Urinary bladder (tissue), 4 donors: ENCODE measurements around the gene PFDN4. TPM values are rescaled to one million over a fixed set of nuclear protein-coding genes. Genes with fewer than 3 reads are reported as not detected.
"Not testable (repeated sequence)": the region's sequence is repeated elsewhere in the genome, so short reads cannot be mapped to it uniquely, and the experiment has no call there.

Experiments used
- DNase-seq: peaks from one replicate; pipeline ENCODE4 v3.0.0-alpha.2; 2015; ENCODE audit errors: extremely low spot score
- H3K27ac ChIP-seq: one replicate; pipeline ENCODE4 v1.5.1; 2013; ENCODE audit warnings: low read depth, mild to moderate bottlenecking, moderate library complexity
- H3K36me3 ChIP-seq: one replicate; pipeline ENCODE4 v1.6.1; 2013; ENCODE audit warnings: mild to moderate bottlenecking, moderate library complexity; ENCODE audit not compliant: insufficient read depth
- H3K4me1 ChIP-seq: one replicate; pipeline ENCODE4 v1.6.1; 2013; ENCODE audit warnings: mild to moderate bottlenecking, moderate library complexity; ENCODE audit not compliant: insufficient read depth
- H3K4me3 ChIP-seq: one replicate; pipeline ENCODE4 v1.5.1; 2013; ENCODE audit warnings: low read depth, low read length
- WGBS: extraction: QIAGEN DNeasy Blood & Tissue Kit; methylation state at CpG from one replicate; pipeline ENCODE4 v1.1.7; 2013; 5-methylcytosine and 5-hydroxymethylcytosine counted together
- polyA plus RNA-seq: library from polyadenylated mRNA; stranded (reverse); fragments of 200-250 nt; gene quantifications from one replicate; pipeline ENCODE4 v1.2.3, GENCODE V29; 2013
- total RNA-seq: library from RNA; depleted of rRNA; stranded (reverse); fragments of >200 nt; gene quantifications from one replicate; pipeline ENCODE4 v1.2.3, GENCODE V29; 2014
- donor health status: healthy with polysubstance abuse.
- donor health status: healthy.

The PFDN4 gene
- total and polyA plus RNA-seq, 2 donors: 61.3 to 102 TPM

DNA sequence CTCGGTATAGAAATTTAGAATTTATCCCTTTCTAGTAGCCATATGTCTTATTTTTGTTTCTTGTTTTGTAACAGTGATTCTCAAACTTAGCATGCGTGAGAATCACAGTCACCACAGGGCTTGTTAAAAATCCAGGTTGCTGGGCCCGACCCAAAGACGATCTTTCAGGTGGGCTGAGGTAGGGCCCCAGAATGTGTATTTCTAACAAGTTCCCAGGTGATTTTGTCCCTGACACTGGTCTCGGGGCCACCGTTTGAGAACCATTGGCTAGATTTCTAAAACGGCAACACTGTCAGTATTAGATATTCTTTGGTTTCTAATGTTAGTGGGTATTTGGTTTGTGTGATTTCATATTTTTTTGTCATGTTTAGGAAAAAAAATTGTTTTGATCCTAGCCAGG, 9.9 kb downstream of the PFDN4 start:
- 90% methylated on average over 7 of the region's 7 CpGs for WGBS
- Histone ChIP-seq H3K27ac (no peak overlapping the region), H3K4me1 (no peaks in the 10 kb centered on the region), H3K4me3 (no peak overlapping the region), H3K36me3 (peaks cover 3% of the 10 kb centered on the region)
- no peak for DNase-seq

DNA sequence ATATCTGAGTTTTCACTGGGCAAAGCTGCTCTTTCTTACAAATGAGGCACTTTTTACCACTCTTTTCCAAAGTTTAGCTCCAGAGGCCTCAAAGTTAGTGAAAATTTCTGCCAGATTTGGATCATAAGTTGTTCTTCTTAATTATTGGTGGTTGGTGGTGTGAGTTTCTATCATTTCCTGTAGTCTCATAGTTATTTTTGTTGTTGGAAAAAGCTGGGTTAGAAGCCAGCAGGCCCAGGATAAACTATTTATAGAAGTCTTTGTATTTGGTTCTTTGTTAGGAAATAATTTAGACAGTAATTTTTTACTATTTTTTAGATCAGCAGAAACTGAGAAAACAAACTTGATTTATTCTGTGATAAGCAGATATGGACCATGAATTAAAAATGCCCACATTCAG, 10.6 kb downstream of the PFDN4 start:
- H3K4me1 ChIP-seq: no peaks in the 10 kb centered on the region
- no peak overlapping the region for H3K27ac ChIP-seq
- no peak for DNase-seq
- H3K4me3 ChIP-seq: no peak overlapping the region
- peaks cover 3% of the 10 kb centered on the region for H3K36me3 ChIP-seq

DNA sequence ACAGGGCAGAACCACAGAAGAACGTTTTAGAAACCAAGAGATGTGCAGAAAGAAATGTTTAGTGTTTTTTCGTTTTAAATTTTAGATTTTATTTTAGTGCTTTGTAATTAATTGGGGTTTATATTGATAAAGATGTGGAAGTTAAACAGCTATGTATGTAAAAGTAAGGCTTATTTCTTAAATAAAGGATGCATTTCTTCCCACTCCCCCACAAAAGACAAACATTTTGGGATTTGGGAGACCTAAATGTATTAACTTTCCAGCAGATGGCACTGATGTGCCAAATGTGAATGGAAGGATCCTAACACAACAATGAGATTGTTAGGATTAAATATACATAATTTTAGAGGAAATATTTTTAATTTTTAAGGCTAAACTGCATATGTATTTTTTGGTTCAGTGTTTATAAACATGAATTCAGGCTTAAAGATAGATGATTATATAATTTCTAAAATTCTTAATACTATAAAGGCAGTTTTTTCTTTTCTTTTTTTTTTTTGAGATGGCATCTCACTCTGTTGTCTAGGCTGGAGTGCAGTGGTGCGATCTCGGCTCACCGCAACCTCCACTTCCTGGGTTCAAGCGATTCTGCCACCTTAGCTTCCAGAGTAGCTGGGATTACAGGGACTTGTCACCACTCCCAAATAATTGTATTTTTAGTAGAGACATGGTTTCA, 12.0 kb downstream of the PFDN4 start:
- DNase-seq: no peak
- WGBS: 81% methylated on average over 6 of the region's 6 CpGs
- peaks cover 2% of the 10 kb centered on the region for H3K36me3 ChIP-seq
- no peak overlapping the region for H3K4me3 ChIP-seq
- H3K27ac ChIP-seq: no peak overlapping the region
- no peaks in the 10 kb centered on the region for H3K4me1 ChIP-seq

DNA sequence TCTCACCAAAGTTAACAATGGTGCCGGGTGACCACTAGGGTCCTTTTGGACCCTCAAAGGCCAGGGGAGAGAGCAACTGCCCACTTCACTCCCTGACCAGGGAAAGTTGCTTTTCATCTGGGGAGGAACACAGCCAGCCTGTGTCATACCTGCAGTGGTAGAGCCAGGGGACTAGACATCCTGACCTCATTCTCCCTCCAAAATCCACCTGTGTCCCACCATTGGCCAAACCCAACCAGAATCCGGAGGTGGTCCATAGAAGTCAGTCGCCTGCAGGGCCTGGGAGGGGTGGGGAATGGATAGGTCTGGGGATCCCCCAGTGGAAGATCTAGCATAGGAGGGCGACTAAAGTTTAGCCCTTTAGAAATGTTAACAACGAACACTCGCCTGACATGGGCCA, 12.8 kb downstream of the PFDN4 start:
- no peak for DNase-seq
- WGBS: 95% methylated on average over 6 of the region's 6 CpGs
- Histone ChIP-seq H3K4me3 (no peak overlapping the region), H3K27ac (no peak overlapping the region), H3K4me1 (no peaks in the 10 kb centered on the region), H3K36me3 (no peaks in the 10 kb centered on the region)

- H3K4me3 ChIP-seq: no peak overlapping the region
- H3K4me1 ChIP-seq: no peaks in the 10 kb centered on the region
- no peaks in the 10 kb centered on the region for H3K36me3 ChIP-seq
- no peak for DNase-seq
- 84% methylated on average over 4 of the region's 4 CpGs for WGBS
- no peak overlapping the region for H3K27ac ChIP-seq
Measured at GRCh38 chr20:54221353-54221752, 13.5 kb downstream of the PFDN4 start.

DNA sequence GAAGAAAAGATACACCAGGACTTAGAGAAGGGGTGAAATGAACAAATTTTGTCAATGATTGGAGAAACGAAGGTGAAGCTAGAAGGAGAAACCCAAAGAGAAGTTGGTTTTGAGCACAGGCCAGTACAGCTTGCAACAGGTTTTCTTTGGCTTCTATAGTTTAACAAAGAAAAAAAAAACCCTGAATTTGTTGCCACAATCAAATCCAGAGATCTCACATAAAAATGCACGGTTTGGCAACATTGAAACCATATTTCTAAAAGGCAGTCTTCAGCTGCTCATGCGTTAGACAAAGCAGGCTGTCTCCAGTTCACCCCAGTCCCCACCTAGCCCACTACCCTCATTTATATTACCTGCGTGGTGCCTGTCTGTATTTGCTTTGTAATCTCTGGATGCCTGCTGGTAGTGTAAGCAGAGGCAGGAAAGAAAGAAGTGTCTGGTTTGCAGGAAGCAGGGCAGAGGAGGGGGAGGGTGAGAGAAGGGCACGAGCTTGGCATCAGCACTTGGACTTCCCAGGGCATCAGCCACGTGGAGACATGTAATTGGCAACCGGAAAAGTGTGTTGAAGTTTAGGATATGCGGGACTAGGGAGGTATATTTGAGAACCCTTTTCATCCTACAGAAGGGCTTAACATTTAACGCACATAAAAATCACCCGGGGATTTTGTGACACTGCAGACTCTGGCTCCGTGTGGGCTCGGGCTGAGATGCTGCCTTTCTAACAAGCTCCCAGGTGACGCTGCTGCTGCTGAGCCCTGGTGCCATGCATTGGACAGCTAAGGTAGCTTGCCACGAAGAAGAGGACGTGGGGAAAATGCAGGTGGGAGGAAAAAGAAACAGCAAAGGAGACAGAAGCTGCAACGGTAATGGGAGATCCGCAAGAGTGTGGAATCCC, 14.4 kb downstream of the PFDN4 start:
- Histone ChIP-seq H3K4me3 (no peak overlapping the region), H3K4me1 (no peaks in the 10 kb centered on the region), H3K27ac (no peak overlapping the region), H3K36me3 (no peaks in the 10 kb centered on the region)
- DNase-seq: no peak
- WGBS: 50% methylated on average over 17 of the region's 17 CpGs

DNA sequence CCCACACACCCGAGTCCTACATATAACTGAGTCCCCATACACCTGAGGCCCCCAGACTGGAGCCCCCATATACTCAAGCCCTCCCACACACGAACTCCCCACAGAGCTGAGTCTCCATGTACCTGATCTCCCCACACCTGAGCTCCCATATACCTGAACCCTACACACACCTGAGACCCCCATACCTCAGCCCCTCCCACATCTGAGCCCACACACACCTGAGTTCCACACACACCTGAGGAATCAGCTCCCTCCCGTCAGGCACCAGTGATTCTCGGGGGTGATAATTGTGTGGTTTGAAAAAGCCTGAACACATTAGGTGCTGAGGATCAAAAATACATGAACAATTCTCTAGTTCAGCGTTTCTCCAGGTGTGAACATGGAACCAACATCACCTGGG, 15.4 kb downstream of the PFDN4 start:
- DNase-seq: no peak
- Histone ChIP-seq H3K36me3 (no peaks in the 10 kb centered on the region), H3K4me3 (no peak overlapping the region), H3K4me1 (no peaks in the 10 kb centered on the region), H3K27ac (no peak overlapping the region)
- 85% methylated on average over 5 of the region's 5 CpGs for WGBS

DNA sequence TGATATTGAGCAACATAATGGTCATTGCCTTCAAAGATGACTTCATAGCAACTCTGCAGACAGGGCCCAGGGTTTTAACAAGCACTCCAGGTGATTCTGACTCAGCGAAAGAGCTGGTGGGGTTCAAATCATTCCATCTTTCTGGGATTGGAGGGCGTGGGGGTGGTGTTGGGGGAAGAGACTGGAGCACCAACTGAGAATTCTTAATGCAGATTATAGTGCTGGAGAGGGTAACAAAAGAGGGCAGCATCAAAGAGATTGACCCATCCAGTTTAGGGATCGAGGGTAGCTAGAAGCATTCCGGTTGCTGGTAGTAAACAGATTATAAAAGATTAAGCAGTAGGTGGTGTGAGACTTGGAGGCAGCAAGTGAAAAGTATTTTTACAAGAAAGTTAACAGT, 15.9 kb downstream of the PFDN4 start:
- H3K36me3 ChIP-seq: no peaks in the 10 kb centered on the region
- WGBS: 58% methylated on average over 4 of the region's 4 CpGs
- DNase-seq: no peak

GRCh38 chr20:54224642-54225041, 16.8 kb downstream of the PFDN4 start:
- not testable (repeated sequence) for H3K4me3 ChIP-seq, DNase-seq, H3K36me3 ChIP-seq, H3K27ac ChIP-seq, H3K4me1 ChIP-seq
- 94% methylated on average over 9 of the region's 9 CpGs for WGBS

More for the DNA sequence above, 15.9 kb downstream of the PFDN4 start:
- H3K27ac ChIP-seq: no peak overlapping the region
- no peak overlapping the region for H3K4me3 ChIP-seq
- no peaks in the 10 kb centered on the region for H3K4me1 ChIP-seq

- Histone ChIP-seq H3K27ac (no peak overlapping the region), H3K36me3 (no peaks in the 10 kb centered on the region), H3K4me1 (no peaks in the 10 kb centered on the region), H3K4me3 (no peak overlapping the region)
- no peak for DNase-seq
Measured at GRCh38 chr20:54227241-54227640, 19.4 kb downstream of the PFDN4 start.

- H3K36me3 ChIP-seq: no peaks in the 10 kb centered on the region
- H3K4me3 ChIP-seq: no peak overlapping the region
- H3K27ac ChIP-seq: no peak overlapping the region
- H3K4me1 ChIP-seq: no peaks in the 10 kb centered on the region
- 96% methylated on average over 5 of the region's 5 CpGs for WGBS
- DNase-seq: no peak
Measured at GRCh38 chr20:54227751-54228150, 19.9 kb downstream of the PFDN4 start.

GRCh38 chr20:54228841-54229240, 21.0 kb downstream of the PFDN4 start:
- 73% methylated on average over 3 of the region's 3 CpGs for WGBS
- Histone ChIP-seq H3K27ac (no peak overlapping the region), H3K4me3 (no peak overlapping the region), H3K36me3 (no peaks in the 10 kb centered on the region), H3K4me1 (no peaks in the 10 kb centered on the region)
- no peak for DNase-seq

DNA sequence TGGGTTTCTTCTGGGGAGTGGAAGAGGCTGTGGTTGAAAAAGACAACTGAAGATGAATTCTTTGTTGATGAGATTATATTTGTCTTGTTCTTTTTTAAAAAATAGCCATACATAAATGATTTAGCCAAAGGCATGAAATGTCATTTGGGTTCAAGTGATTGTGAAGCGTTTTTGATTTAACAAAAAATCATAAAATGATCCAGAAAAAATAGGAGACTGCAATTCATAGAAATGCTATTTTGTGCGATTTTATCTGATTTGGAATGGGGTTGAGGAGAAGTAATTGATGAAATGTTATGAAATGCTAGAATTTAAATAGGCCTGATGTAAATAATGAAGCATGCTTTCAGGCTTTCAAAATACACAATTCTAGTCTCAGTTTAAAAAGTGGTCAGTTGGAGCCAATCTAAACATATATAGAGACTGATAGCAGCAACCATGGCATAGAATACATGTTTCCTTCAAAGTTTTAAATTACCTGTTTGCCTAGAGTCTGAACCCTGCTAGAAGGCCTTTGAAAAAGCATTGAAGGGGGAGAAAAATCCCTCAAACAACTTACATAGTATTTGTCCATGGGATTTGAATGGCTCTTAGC, 21.8 kb downstream of the PFDN4 start:
- Histone ChIP-seq H3K4me1 (no peaks in the 10 kb centered on the region), H3K36me3 (no peaks in the 10 kb centered on the region), H3K4me3 (no peak overlapping the region), H3K27ac (no peak overlapping the region)
- DNase-seq: no peak
- 72% methylated on average over 2 of the region's 2 CpGs for WGBS

DNA sequence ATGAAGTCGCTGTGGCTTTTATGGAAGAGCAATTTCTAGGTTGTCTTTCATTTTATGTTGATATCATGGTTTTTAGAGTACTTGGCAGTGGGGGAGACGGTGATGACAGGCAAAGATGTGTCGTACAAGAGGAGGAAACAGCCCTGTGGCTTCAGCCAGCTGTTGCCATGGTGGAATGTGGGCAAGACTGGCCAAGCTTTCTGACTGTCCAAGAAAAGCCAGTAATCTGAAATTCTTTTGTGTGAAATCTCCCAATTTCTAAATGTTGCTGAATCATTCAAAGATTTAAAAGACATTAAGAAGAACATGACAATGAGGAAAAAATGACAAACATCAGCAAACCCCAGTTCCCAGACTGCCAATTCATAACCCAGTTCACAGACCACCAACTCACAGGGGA, 23.1 kb downstream of the PFDN4 start:
- Histone ChIP-seq H3K27ac (no peak overlapping the region), H3K36me3 (no peaks in the 10 kb centered on the region), H3K4me3 (no peak overlapping the region), H3K4me1 (no peaks in the 10 kb centered on the region)
- WGBS: 80% methylated on average over 3 of the region's 3 CpGs
- DNase-seq: no peak
